HG03039 (cell line): ENCODE measurements around the gene CD101.

Source experiments
- ATAC-seq: cut with Tn5 transposase; IDR thresholded peaks from one replicate; pipeline ENCODE4 v1.9.1; 2021; ENCODE audit warnings: mild to moderate bottlenecking, moderate library complexity; ENCODE audit not compliant: unreplicated experiment

Gene CD101

DNA sequence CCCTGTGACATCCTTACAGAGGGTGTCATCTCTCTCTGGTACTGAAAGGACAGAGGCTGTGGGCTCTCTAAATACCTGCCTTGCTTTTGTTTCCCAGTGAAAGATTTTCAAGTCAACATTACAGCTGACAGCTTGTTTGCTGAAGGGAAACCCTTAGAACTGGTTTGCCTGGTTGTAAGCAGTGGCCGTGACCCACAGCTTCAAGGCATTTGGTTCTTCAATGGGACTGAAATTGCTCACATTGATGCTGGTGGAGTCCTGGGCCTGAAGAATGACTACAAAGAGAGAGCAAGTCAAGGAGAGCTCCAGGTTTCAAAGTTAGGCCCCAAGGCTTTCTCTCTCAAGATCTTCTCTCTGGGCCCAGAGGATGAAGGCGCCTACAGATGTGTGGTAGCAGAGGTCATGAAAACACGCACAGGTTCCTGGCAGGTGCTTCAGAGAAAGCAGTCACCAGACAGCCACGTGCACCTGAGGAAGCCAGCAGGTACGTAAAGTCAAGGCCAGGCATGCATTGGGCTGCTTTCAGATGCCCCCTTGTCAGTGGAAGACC, 11.8 kb downstream of the CD101 start:
- no peak for ATAC-seq

DNA sequence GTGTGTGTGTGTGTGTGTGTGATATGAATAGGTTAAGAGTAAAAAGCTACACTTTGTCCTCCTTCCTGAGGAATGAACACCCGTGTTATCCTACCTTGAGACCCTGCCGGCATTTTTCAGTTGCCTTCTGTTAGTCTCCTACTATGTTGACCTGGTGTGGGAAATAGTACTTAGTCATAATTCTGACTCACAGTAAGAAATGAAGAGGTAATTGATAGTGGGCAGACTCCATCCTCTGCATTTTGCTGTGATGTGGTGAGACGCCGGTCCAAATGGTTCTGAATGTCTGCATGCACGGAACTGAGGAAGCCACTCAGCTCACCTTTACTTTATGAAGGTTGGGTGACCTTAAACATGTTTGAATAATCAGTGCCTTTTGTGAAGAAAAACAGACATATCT, 12.6 kb downstream of the CD101 start:
- no peak for ATAC-seq

GRCh38 chr1:117015724-117016123, 14.2 kb downstream of the CD101 start:
- ATAC-seq, result no peak

DNA sequence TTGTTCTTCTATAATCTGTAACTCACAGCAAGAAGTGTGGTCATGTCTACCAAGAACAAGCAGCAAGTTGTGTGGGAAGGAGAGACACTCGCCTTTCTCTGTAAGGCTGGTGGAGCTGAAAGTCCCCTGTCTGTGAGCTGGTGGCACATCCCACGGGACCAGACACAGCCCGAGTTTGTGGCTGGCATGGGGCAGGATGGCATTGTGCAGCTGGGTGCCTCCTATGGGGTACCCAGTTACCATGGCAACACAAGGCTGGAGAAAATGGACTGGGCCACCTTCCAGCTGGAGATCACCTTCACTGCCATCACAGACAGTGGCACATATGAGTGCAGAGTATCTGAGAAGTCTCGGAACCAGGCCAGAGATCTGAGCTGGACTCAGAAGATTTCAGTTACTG, 15.5 kb downstream of the CD101 start:
- no peak for ATAC-seq

GRCh38 chr1:117017648-117018047, 16.1 kb downstream of the CD101 start:
- no peak for ATAC-seq

GRCh38 chr1:117020526-117021156, 19.1 kb downstream of the CD101 start:
- no peak for ATAC-seq

DNA sequence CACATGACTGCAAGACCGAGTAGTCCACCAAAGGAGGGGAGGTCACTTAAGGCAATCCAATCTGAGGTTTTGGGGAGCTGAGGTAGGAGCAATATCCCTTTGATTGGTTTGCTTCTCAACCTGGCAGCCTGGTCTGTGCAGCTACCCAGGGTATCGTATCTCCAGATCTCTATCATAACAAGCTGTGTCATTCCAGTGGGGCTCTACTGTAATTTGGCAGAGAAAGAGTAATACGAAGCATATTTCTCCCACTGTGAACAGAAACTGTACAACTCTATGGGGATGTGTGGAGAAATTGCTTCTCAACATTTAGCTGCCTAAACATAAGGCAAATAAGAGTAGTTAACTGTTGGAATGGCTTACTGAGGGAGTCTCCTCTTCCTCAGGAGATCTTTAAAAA, 20.6 kb downstream of the CD101 start:
- no peak for ATAC-seq

- no peak for ATAC-seq
Measured at GRCh38 chr1:117025568-117025967, 24.0 kb downstream of the CD101 start.

DNA sequence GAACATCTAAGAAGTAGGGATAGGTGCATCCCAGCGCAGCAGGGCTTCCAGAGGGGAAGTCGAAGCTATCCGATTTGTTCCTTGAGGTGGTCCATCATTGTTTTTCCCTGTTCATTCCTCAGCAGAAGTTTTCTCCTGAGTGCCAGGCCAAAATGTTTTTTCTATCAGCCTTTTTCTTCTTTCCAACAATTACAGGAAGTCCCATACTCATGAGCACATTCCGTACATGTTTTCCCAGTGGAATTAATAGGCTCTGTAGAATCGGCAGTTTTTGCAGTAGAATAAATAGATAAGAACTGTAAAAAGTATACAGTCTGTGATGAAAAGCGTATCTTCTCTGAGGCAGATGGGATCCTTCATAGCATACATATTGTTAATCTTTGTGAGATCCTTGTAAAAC, 24.8 kb downstream of the CD101 start:
- no peak for ATAC-seq

DNA sequence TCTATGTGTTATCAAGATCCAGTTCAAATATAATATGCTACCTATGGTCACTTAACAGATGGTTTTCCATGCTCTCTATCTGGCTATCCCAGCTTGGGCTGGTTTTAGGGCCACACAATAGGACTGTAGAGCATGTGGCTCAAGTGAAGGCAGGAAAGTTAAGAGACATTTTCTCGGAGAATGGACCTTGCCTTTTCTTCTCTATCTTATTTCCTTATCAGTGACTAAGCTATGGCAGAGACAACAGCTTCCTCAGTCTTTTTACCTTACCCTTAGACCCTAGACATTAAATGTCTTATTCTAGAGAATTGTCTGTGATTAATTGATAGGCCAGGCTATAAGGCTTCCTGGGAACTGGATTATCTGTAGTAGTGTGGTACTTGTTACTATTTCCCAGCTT, 28.1 kb downstream of the CD101 start:
- ATAC-seq, result no peak

- ATAC-seq, result no peak
Measured at GRCh38 chr1:117030271-117030877, 28.8 kb downstream of the CD101 start.

DNA sequence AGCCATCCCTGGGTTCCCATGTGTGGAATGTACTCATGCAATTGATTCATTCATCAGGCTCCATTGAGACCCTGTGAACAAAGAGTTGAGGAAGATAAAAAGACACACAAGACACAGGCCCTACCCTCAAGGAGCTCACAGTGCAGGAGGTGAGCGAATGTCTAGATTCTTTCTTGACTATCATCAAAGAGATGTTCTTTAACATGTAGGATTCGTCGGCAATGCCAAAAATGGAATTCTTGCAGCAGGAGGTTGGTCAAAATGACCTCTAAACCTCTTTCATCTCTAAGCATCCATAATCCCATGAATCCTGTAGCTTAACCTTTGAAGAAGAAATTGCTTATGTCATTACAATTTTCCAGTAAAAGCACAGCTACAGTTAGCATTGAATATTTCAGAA, 30.7 kb downstream of the CD101 start:
- ATAC-seq, result no peak

GRCh38 chr1:117032681-117033539, 31.4 kb downstream of the CD101 start:
- ATAC-seq, result no peak

- no peak for ATAC-seq
Measured at GRCh38 chr1:117033772-117034171, 32.2 kb downstream of the CD101 start.

DNA sequence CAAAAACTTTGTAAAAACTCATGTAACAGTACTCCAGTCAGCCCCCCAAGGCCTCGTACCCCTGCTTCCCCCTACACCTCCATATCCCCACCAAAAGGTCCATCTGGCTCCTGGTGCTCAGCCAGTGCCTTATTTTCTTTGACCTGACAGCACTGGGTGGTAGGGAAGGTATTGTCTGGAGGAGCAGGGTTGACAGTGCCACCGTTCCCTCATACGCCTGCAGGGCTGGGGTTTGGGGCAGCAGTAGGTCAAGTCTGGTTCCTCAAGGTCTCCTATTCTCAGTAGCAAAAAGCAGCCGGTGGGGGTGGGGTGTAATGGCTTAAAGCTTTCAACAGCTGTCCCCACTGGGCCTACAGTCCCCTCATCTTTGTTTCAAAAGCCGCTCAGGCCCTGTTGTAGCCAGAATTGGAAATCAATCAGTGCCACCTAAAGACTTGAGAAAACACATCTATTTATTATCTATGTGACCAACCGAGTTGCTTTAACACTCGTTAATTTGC, 33.3 kb downstream of the CD101 start:
- no peak for ATAC-seq

GRCh38 chr1:117036018-117036461, 34.5 kb downstream of the CD101 start:
- ATAC-seq, result no peak

DNA sequence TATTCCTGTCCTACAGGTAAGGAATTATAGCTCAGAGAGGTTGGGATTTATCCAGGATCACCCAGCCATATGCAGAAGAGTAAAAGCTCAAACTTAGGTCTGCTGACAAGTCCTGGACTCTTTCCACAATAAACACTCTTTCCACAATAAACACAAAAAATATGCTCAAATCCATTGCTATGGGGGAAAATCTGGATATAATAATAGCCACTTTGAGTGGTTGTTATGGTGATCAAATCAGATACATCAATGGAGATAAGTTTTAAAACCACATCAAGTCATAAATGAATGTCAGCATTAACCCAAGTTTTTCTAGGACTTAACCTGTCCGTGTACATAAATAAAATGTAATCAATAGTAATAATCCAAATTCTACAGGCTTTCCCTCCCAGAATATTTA, 36.2 kb downstream of the CD101 start:
- no peak for ATAC-seq

- no peak for ATAC-seq
Measured at GRCh38 chr1:117038236-117038635, 36.7 kb downstream of the CD101 start.

- no peak for ATAC-seq
Measured at GRCh38 chr1:117044217-117044616, 42.7 kb downstream of the CD101 start.

- no peak for ATAC-seq
Measured at GRCh38 chr1:117045644-117046043, 44.1 kb downstream of the CD101 start.

- no peak for ATAC-seq
Measured at GRCh38 chr1:117046781-117047180, 45.2 kb downstream of the CD101 start.

GRCh38 chr1:117047271-117047670, 45.7 kb downstream of the CD101 start:
- ATAC-seq, result no peak
